Measurements from ENCODE around the gene TAF11L14. TPM values are rescaled to one million over a fixed set of nuclear protein-coding genes. Genes with fewer than 3 reads are reported as not detected.
"Not testable (repeated sequence)": the region's sequence is repeated elsewhere in the genome, so short reads cannot be mapped to it uniquely, and the experiment has no call there.

Gene TAF11L14
- total and polyA plus RNA-seq, 2 donors from 2014 or later: not detected

GRCh38 chr5:17604951-17605350 lies 29.3 kb upstream of the TAF11L14 start:
- H3K4me1 ChIP-seq (ENCODE audit: control insufficient read depth in 2 of 3, insufficient read depth in 2 of 3, low read depth in 1 of 3, low read length in 3 of 3): no peaks in the 10 kb centered on the region
- no peaks in the 10 kb centered on the region for H3K9me3 ChIP-seq (ENCODE audit: control insufficient read depth in 2 of 3, insufficient read depth in 1 of 3, low read length in 3 of 3)
- no peak overlapping the region for H3K4me3 ChIP-seq (ENCODE audit: low read length in 3 of 3)
- H3K27me3 ChIP-seq (ENCODE audit: control insufficient read depth, insufficient read depth, low read length): no peaks in the 10 kb centered on the region
- H3K27ac ChIP-seq (ENCODE audit: low read depth in 2 of 2, low read length in 2 of 2): no peak overlapping the region
- FAIRE-seq: no peak
- no peak overlapping the region for H3K9ac ChIP-seq (ENCODE audit: low read length in 3 of 3)
- DNase-seq: no peak
- intact Hi-C loops (cut with DNase I): no loop called here
- no peaks in the 10 kb centered on the region for H3K36me3 ChIP-seq (ENCODE audit: control insufficient read depth in 2 of 3, insufficient read depth in 3 of 3, low read length in 3 of 3)
- TF ChIP-seq, protein P1, sequence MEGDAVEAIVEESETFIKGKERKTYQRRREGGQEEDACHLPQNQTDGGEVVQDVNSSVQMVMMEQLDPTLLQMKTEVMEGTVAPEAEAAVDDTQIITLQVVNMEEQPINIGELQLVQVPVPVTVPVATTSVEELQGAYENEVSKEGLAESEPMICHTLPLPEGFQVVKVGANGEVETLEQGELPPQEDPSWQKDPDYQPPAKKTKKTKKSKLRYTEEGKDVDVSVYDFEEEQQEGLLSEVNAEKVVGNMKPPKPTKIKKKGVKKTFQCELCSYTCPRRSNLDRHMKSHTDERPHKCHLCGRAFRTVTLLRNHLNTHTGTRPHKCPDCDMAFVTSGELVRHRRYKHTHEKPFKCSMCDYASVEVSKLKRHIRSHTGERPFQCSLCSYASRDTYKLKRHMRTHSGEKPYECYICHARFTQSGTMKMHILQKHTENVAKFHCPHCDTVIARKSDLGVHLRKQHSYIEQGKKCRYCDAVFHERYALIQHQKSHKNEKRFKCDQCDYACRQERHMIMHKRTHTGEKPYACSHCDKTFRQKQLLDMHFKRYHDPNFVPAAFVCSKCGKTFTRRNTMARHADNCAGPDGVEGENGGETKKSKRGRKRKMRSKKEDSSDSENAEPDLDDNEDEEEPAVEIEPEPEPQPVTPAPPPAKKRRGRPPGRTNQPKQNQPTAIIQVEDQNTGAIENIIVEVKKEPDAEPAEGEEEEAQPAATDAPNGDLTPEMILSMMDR (IDR thresholded peaks at IDR 0.05; ENCODE audit: borderline replicate concordance, extremely low read depth, insufficient read depth): no peak

GRCh38 chr5:17607461-17607860 lies 26.8 kb upstream of the TAF11L14 start:
- H3K4me1 ChIP-seq (ENCODE audit: control insufficient read depth in 2 of 3, insufficient read depth in 2 of 3, low read depth in 1 of 3, low read length in 3 of 3); H3K9me3 ChIP-seq (ENCODE audit: control insufficient read depth in 2 of 3, insufficient read depth in 1 of 3, low read length in 3 of 3); DNase-seq; intact Hi-C loops (cut with DNase I); H3K27ac ChIP-seq (ENCODE audit: low read depth in 2 of 2, low read length in 2 of 2); FAIRE-seq; H3K9ac ChIP-seq (ENCODE audit: low read length in 3 of 3); H3K4me3 ChIP-seq (ENCODE audit: low read length in 3 of 3); H3K27me3 ChIP-seq (ENCODE audit: control insufficient read depth, insufficient read depth, low read length); H3K36me3 ChIP-seq (ENCODE audit: control insufficient read depth in 2 of 3, insufficient read depth in 3 of 3, low read length in 3 of 3): not testable (repeated sequence)

GRCh38 chr5:17610092-17610491 lies 24.2 kb upstream of the TAF11L14 start, which contains the start of gene TAF11L12:
TSS of gene TAF11L12 (plus strand) at chr5:17610392.
- intact Hi-C loops (cut with DNase I); H3K4me3 ChIP-seq (ENCODE audit: low read length in 3 of 3); DNase-seq; H3K27me3 ChIP-seq (ENCODE audit: control insufficient read depth, insufficient read depth, low read length); H3K27ac ChIP-seq (ENCODE audit: low read depth in 2 of 2, low read length in 2 of 2); H3K9ac ChIP-seq (ENCODE audit: low read length in 3 of 3); H3K9me3 ChIP-seq (ENCODE audit: control insufficient read depth in 2 of 3, insufficient read depth in 1 of 3, low read length in 3 of 3); FAIRE-seq; H3K4me1 ChIP-seq (ENCODE audit: control insufficient read depth in 2 of 3, insufficient read depth in 2 of 3, low read depth in 1 of 3, low read length in 3 of 3); H3K36me3 ChIP-seq (ENCODE audit: control insufficient read depth in 2 of 3, insufficient read depth in 3 of 3, low read length in 3 of 3): not testable (repeated sequence)

- Histone ChIP-seq H3K4me3 (ENCODE audit: low read length in 3 of 3) (no peak overlapping the region), H3K9ac (ENCODE audit: low read length in 3 of 3) (no peak overlapping the region), H3K4me1 (ENCODE audit: control insufficient read depth in 2 of 3, insufficient read depth in 2 of 3, low read depth in 1 of 3, low read length in 3 of 3) (no peaks in the 10 kb centered on the region), H3K9me3 (ENCODE audit: control insufficient read depth in 2 of 3, insufficient read depth in 1 of 3, low read length in 3 of 3) (no peaks in the 10 kb centered on the region), H3K36me3 (ENCODE audit: control insufficient read depth in 2 of 3, insufficient read depth in 3 of 3, low read length in 3 of 3) (no peaks in the 10 kb centered on the region), H3K27me3 (ENCODE audit: control insufficient read depth, insufficient read depth, low read length) (no peaks in the 10 kb centered on the region), H3K27ac (ENCODE audit: low read depth in 2 of 2, low read length in 2 of 2) (no peak overlapping the region)
- TF ChIP-seq, protein P1 (IDR thresholded peaks at IDR 0.05; ENCODE audit: borderline replicate concordance, extremely low read depth, insufficient read depth): no peak
- FAIRE-seq (no peak), DNase-seq (no peak)
- intact Hi-C loops (cut with DNase I): no loop called here
Measured at GRCh38 chr5:17614872-17615605, 19.2 kb upstream of the TAF11L14 start.
